Measurements from ENCODE around the gene GPR142.

DNA sequence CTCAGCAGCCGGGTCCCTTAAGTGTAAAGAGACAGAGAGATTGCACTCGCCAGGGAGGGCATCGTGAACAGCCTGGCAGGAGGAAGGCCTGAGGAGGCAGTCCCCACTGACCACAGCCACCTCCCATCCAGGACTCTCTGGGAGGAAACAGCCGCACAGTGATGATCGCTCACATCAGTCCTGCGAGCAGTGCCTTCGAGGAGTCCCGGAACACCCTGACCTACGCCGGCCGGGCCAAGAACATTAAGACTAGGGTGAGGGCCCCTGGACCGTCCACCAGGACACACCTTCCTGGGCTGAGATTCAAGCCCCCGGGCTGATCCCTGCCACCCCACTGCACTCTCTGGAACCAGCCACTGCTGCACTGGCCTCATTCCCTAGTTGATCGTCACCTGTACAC is 19.7 kb upstream of the GPR142 start:
- TF ChIP-seq, protein P1, sequence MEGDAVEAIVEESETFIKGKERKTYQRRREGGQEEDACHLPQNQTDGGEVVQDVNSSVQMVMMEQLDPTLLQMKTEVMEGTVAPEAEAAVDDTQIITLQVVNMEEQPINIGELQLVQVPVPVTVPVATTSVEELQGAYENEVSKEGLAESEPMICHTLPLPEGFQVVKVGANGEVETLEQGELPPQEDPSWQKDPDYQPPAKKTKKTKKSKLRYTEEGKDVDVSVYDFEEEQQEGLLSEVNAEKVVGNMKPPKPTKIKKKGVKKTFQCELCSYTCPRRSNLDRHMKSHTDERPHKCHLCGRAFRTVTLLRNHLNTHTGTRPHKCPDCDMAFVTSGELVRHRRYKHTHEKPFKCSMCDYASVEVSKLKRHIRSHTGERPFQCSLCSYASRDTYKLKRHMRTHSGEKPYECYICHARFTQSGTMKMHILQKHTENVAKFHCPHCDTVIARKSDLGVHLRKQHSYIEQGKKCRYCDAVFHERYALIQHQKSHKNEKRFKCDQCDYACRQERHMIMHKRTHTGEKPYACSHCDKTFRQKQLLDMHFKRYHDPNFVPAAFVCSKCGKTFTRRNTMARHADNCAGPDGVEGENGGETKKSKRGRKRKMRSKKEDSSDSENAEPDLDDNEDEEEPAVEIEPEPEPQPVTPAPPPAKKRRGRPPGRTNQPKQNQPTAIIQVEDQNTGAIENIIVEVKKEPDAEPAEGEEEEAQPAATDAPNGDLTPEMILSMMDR (conservative IDR thresholded peaks at IDR 0.05; ENCODE audit: low read depth, low read length) = no peak
- TF ChIP-seq EZH2 (IDR thresholded peaks at IDR 0.05; ENCODE audit: low read length, unreplicated experiment) = no peak

All from PC-3 (cell line).